OCI-LY1 (cell line): ENCODE results near the gene IMMP1L.

Source experiments
- CTCF ChIP-seq: fragments of 200-600 bp; sonication (generic), shearing (Covaris generic); IDR thresholded peaks from 2 replicates; pipeline ENCODE4 v1.5.1; 2017; ENCODE audit warnings: mild to moderate bottlenecking, antibody characterized with exemption, low read length, moderate library complexity, mixed read lengths
- EZH2 ChIP-seq: fragments of 200-600 bp; sonication (generic), shearing (Covaris generic); IDR thresholded peaks from 2 replicates; pipeline ENCODE4 v1.8.0; 2017; ENCODE audit warnings: borderline replicate concordance, mixed run types, mild to moderate bottlenecking, antibody characterized with exemption, low read length, moderate library complexity, mixed read lengths

GRCh38 chr11:31492320-31492913 is 17.0 kb downstream of the IMMP1L start:
- TF ChIP-seq CTCF, result no peak
- TF ChIP-seq EZH2, result no peak
